Large intestine (tissue), 3 donors: ENCODE results near the gene HSD11B1. TPM values are rescaled to one million over a fixed set of nuclear protein-coding genes. Genes with fewer than 3 reads are reported as not detected.
A peak's percentile ranks its signal among the peaks of the same experiment; 100 is the strongest.

Experiments used
- DNase-seq, 2 donors: peaks; one replicate each; pipeline versions ENCODE4 v3.0.0 to v3.0.0-alpha.2; 2013
- H3K27ac ChIP-seq: one replicate; pipeline ENCODE4 v1.5.1; 2013; ENCODE audit warnings: low read length
- H3K27me3 ChIP-seq: 2 replicates; pipeline ENCODE4 v1.6.1; 2013; ENCODE audit warnings: low read length; ENCODE audit not compliant: control insufficient read depth, insufficient read depth
- H3K36me3 ChIP-seq: 2 replicates; pipeline ENCODE4 v1.6.1; 2013; ENCODE audit warnings: low read length; ENCODE audit not compliant: control insufficient read depth, insufficient read depth
- H3K4me1 ChIP-seq: one replicate; pipeline ENCODE4 v1.6.1; 2013; ENCODE audit warnings: low read length; ENCODE audit not compliant: control insufficient read depth, insufficient read depth
- H3K4me3 ChIP-seq: one replicate; pipeline ENCODE4 v1.5.1; 2013; ENCODE audit warnings: low read length
- H3K9me3 ChIP-seq: one replicate; pipeline ENCODE4 v1.6.1; 2013; ENCODE audit warnings: mild to moderate bottlenecking, low read depth, low read length, moderate library complexity; ENCODE audit not compliant: control insufficient read depth
- WGBS: methylation state at CpG from one replicate; pipeline ENCODE4 v1.1.5; 2013; ENCODE audit warnings: low lambda C conversion rate; ENCODE audit not compliant: insufficient coverage; 5-methylcytosine and 5-hydroxymethylcytosine counted together
- polyA plus RNA-seq: library from polyadenylated mRNA; unstranded; fragments of 120-200 nt; gene quantifications from one replicate; pipeline ENCODE4 v1.2.1, GENCODE V29; 2013

Gene HSD11B1
- polyA plus RNA-seq, 1 donor = 0.31 TPM

DNA sequence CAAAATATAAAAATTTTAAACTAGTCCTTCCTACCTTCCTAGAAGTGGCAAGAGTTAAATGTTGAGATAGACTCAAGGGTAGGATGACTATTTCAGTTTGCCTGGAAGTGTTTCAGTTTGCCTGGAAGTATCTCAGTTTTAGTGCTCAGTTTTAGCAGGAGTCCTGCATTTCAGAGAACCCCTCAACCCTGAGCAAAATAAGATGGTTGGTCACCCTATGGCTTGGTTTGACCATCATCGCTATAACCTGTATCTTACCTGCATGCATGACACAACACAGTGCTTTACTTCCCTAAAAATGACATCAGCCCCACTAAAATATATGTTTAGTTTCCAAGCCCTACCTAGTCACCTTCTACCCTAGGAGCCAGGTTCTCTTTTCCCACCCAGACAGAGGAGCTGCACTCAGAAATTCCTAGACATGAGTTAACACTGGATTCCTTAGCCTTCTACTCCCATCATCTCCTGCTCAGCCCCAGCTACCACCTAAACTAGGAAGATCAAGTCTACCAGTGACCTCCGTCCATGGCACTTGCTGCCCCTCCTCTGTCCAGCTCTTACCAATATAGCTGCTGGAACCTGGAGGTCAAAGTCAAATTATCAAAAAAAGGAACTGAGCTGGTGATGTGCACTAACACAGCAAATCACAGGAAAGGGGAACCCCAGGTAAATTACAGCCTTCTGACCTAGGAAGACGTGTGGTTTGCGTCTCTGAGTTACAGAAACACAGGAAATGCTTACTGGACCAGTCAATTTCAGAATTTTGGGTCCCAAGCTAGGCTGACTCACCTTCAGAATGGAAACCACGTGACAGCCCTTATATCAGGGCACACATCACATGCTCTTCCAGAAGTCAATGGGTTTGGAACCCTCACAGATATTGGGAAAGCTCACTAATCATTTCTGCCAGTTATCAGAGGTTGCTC, 31.7 kb upstream of the HSD11B1 start:
- H3K4me1 ChIP-seq = peaks cover 22% of the 10 kb centered on the region
- no CpG with 5 or more reads among the region's 5 CpGs for WGBS
- H3K4me3 ChIP-seq = no peak overlapping the region
- peak in 1 of 2 donors; percentile 66 for DNase-seq
- H3K9me3 ChIP-seq = no peaks in the 10 kb centered on the region
- H3K27ac ChIP-seq = peak overlapping the region; percentile 70
- H3K27me3 ChIP-seq = peaks cover 2% of the 10 kb centered on the region
- H3K36me3 ChIP-seq = no peaks in the 10 kb centered on the region

DNA sequence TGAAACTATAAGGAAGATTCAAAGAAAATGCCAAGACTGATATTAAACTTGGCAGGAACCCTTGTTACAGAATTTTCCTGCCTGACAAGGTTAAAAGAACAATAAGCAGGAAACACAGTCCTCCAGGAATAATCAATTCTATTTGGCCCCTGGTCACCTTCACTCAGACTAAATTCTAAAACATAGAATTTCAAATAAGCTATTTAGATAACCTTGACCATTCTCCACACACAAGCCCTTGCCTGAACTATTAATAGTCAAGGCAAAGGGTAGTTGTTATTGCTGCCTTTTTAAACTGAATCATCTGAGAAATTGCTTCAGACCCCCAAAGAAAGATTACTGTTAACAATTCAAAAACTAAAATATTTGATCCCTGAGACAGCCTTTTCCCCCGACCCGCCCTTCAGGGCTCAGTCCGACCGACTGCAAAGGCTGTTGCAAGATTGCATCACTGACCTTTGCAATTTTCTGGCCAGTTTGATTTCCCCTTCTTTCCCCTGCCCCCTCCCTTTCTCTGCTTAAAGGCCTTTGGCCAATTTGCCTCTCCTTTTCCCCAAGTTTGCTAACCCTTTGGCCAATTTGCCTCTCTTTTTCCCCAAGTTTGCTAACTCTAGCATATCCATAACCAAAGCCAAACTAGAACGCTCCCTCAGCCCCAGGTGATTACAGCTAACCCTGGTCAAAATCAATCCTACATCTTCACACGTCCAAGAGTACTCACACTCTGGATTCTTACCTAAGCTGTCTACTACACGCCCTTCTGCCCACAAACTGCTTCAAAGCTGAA, 30.8 kb upstream of the HSD11B1 start:
- peaks cover 2% of the 10 kb centered on the region for H3K27me3 ChIP-seq
- H3K9me3 ChIP-seq = no peaks in the 10 kb centered on the region
- H3K27ac ChIP-seq = peak overlapping the region; percentile 70
- WGBS = 49% methylated on average over 3 of the region's 7 CpGs
- no peak overlapping the region for H3K4me3 ChIP-seq
- no peaks in the 10 kb centered on the region for H3K36me3 ChIP-seq
- peak in 1 of 2 donors; percentile 50 for DNase-seq
- peaks cover 20% of the 10 kb centered on the region for H3K4me1 ChIP-seq

DNA sequence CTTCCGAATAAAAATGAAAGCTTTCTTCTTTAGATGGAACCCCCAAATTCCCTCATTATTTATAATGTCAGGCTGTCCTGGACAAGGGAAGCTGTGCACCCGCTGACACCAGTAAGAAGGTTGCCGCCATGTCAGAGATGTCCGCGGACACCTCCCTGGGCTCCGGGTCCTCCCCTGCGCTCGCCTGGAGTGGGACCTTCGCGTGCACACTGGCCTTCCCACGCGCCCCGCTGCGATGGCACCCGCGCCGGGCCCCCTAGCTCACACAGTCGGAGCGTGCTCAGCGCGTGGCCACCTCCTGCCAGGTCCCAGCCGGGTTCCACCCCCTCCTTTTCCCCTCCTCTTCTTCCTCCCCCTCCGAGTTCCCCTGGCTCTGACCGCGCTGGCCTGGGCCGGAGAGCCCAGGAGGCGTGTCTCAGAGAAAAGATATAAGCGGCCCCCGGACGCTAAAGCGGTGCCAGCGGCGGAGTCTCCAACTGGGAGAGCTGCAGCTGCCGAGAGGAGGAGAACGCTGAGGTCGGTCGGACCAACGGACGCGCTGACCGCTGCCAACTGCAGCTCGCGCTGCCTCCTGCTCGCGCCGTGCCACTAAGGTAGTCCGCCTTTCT, 29.6 kb upstream of the HSD11B1 start, which contains the start of gene G0S2:
G0S2 (plus strand) TSS at position 456 of the 608 bp plus-strand sequence. CDS start 273 bp downstream, outside the sequence.
- no peaks in the 10 kb centered on the region for H3K9me3 ChIP-seq
- peak; percentile 88 to 95 for DNase-seq
- H3K4me1 ChIP-seq = peaks cover 20% of the 10 kb centered on the region
- peaks cover 2% of the 10 kb centered on the region for H3K27me3 ChIP-seq
- peak within 1 kb of the TSS; percentile 70 for H3K27ac ChIP-seq
- no peaks in the 10 kb centered on the region for H3K36me3 ChIP-seq
- WGBS = no CpG with 5 or more reads among the region's 47 CpGs
- H3K4me3 ChIP-seq = peak within 1 kb of the TSS; percentile 79

DNA sequence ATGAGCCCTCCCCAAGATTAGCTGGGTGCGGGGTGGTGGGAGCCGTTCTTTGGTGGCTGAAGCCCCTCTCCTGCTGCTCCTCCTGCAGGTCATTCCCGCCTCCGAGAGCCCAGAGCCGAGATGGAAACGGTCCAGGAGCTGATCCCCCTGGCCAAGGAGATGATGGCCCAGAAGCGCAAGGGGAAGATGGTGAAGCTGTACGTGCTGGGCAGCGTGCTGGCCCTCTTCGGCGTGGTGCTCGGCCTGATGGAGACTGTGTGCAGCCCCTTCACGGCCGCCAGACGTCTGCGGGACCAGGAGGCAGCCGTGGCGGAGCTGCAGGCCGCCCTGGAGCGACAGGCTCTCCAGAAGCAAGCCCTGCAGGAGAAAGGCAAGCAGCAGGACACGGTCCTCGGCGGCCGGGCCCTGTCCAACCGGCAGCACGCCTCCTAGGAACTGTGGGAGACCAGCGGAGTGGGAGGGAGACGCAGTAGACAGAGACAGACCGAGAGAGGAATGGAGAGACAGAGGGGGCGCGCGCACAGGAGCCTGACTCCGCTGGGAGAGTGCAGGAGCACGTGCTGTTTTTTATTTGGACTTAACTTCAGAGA, 29.0 kb upstream of the HSD11B1 start:
- no CpG with 5 or more reads among the region's 34 CpGs for WGBS
- peak in 1 of 2 donors; percentile 71 for DNase-seq
- Histone ChIP-seq H3K4me3 (peak overlapping the region; percentile 79), H3K36me3 (no peaks in the 10 kb centered on the region), H3K27ac (peak overlapping the region; percentile 70), H3K4me1 (peaks cover 20% of the 10 kb centered on the region), H3K9me3 (no peaks in the 10 kb centered on the region), H3K27me3 (peaks cover 2% of the 10 kb centered on the region)

DNA sequence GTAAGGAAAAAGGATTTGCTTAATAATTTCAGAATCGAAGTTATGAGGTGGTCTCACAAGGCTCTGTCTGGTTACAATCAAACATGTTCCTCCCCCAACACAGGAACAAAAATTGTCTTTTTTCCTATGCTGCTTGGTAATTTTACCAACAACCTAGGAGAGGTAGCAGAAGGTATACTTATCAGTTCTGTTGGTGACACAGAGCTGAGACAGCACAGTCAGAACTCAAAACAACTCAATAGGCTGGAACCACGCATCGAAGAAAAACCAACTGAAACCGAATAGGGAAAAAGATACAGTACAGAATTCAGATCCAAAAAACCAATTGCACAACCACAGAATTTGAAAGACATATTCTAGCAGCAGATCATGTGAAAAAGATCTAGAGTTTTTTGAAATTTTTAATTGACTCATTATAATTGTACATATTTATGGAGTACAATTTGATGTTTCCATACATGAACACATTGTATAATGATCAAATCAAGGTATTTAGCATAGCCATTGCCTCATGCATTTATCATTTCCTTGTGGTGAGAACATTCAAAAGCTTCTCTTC, 25.6 kb upstream of the HSD11B1 start:
- no peak for DNase-seq
- H3K27me3 ChIP-seq = peaks cover 2% of the 10 kb centered on the region
- H3K4me1 ChIP-seq = peaks cover 10% of the 10 kb centered on the region
- H3K27ac ChIP-seq = no peak overlapping the region
- no peak overlapping the region for H3K4me3 ChIP-seq
- H3K36me3 ChIP-seq = no peaks in the 10 kb centered on the region
- WGBS = no CpG with 5 or more reads among the region's 4 CpGs
- H3K9me3 ChIP-seq = no peaks in the 10 kb centered on the region

DNA sequence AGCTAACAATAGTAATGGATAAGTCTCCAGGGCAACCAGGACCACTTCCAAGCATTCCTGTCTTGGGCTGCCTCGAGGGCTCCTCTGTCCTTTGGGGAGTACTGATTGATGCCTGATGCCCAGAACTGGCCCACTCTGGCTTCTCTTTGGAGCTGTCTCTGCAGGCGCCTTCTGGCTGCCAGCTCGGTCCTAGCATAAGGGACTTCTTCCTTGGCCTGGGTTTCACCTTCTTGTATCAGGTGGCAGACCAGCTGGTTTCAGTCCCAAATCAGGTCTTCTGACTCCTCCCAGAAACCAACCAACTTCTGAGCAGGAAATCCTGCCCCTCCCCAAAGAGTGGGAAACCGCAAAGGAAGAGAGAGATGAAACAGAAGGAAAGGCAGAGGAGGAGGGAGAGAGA, 18.8 kb upstream of the HSD11B1 start:
- Histone ChIP-seq H3K27me3 (no peaks in the 10 kb centered on the region), H3K27ac (no peak overlapping the region), H3K4me1 (peaks cover 5% of the 10 kb centered on the region), H3K4me3 (no peak overlapping the region), H3K9me3 (no peaks in the 10 kb centered on the region), H3K36me3 (no peaks in the 10 kb centered on the region)
- 91% methylated on average over 1 of the region's 4 CpGs for WGBS
- no peak for DNase-seq

DNA sequence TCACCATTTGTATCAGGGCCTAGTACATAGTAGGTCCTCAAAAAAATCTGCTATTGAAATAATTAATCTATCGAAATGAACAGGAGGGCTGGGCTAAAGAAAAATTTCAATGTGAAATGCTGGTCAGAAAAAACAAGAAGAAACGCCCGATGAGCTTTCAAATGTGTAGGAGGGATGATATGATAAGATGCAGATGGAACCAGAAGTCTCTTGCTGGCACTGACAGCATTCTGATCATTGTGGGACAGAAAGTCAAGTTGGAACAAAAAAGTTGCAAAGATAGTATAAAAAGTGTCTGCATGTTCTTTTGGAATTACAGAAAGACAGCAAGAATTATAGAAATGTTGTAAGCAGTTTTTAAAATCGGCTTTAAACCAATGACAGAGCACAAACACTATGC, 18.3 kb upstream of the HSD11B1 start:
- 93% methylated on average over 2 of the region's 4 CpGs for WGBS
- Histone ChIP-seq H3K4me3 (no peak overlapping the region), H3K4me1 (peaks cover 5% of the 10 kb centered on the region), H3K27me3 (no peaks in the 10 kb centered on the region), H3K27ac (no peak overlapping the region), H3K9me3 (no peaks in the 10 kb centered on the region), H3K36me3 (no peaks in the 10 kb centered on the region)
- DNase-seq = no peak

DNA sequence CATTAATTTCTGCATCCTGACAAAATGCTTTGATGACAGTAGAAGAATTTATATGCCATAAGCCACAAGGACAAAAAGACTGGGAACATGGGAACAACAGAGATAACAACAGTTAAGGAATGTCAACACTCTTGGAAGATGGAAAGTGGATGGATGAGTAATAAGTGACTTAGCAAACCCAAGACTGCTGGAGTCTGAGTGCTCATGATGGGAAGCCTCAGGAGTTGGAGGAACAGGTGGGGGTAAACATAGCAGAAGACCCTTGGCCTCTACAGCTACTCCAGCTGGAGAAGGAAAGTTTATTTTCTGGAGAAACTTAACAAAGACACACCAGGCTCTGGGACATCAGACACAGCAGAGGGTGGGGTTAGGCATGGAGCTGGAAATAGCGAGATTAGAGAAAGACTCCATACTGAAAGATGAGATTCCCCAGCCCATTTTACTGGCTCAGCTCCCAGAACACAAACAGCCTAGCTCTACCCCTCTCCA, 15.9 kb upstream of the HSD11B1 start:
- no peaks in the 10 kb centered on the region for H3K9me3 ChIP-seq
- H3K4me1 ChIP-seq = peaks cover 5% of the 10 kb centered on the region
- H3K36me3 ChIP-seq = no peaks in the 10 kb centered on the region
- no peaks in the 10 kb centered on the region for H3K27me3 ChIP-seq
- no peak overlapping the region for H3K27ac ChIP-seq
- no CpG with 5 or more reads among the region's 1 CpG for WGBS
- DNase-seq = no peak
- H3K4me3 ChIP-seq = no peak overlapping the region

DNA sequence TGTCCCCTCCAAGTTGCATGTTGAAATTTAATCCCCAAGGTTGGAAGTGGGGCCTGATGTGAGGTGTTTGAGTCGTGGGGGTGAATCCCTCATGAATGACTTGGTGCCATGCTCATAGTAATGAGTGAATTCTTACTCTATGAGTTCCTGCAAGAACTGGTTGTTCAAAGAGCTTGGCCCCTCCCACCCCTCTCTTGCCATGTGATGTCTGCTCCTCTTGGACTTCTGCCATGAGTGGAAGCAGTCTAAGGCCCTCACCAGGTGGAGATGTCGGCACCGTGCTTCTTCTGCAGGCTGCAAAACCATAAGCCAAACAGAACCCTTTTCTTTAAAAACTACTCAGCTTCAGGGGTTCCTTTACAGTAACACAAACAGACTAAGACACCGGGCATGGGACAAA, 15.2 kb upstream of the HSD11B1 start:
- WGBS = 100% methylated on average over 1 of the region's 4 CpGs
- Histone ChIP-seq H3K4me3 (no peak overlapping the region), H3K4me1 (peaks cover 8% of the 10 kb centered on the region), H3K27ac (no peak overlapping the region), H3K9me3 (no peaks in the 10 kb centered on the region), H3K27me3 (no peaks in the 10 kb centered on the region), H3K36me3 (no peaks in the 10 kb centered on the region)
- DNase-seq = peak; percentile 42 to 63
